SKM-1 treated with dmso at 0.1 percent for 144 hours (cell line): Measurements from ENCODE around the gene TMEM150B.
A peak's percentile ranks its signal among the peaks of the same experiment; 100 is the strongest.

ENCODE experiments used
- DNase-seq: peaks from one replicate; lab custom pipeline; 2025; ENCODE audit not compliant: unreplicated experiment; lab: John Stamatoyannopoulos, UW

The TMEM150B gene

DNA sequence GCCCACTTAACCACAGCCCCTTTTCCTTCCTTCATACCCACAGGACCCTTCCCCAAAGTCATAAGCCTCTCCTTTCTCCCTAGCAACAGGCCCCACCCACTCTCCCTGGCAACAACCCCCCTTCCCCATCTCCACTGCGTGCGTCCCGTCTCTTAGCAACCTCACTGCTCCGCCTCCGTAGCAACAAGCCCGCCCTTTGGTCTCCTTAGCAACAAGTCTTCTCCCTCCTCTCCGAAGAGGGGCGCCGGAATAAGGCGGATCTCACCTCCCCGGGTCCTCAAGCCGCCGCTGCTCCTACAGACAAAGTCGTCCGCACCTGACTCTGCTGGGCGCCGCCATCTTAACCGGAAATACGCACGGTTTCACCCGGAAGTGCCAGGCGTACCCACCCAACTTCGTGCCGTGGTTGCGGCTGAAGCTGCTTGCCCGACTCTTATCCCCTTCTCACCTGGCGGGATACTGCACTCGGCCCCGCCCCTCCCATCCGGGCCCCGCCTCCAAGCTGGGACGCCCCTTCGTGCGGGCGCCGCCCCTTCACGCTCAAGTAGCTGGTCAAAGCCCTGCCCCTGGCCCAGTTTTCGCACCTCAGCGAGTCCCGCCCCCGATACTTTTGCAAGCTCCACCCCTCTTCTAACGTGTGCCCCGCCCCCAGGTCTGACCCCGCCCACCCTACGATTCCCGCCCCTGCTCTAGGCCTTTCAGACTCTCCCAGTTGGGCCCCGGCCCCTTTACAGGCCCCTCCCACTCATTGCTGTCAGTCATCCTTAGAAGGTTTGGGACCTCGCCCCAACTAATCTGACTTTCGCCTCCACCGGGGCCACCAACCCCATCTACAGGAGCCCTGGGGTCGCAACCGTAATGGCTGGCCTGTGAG lies 45.1 kb downstream of the TMEM150B start, which contains the start of gene HSPBP1:
Gene HSPBP1, minus strand, starts transcription at position 341 of the 874 bp plus-strand sequence. CDS start 502 bp downstream, outside the sequence.
- DNase-seq, result peak; percentile 76

DNA sequence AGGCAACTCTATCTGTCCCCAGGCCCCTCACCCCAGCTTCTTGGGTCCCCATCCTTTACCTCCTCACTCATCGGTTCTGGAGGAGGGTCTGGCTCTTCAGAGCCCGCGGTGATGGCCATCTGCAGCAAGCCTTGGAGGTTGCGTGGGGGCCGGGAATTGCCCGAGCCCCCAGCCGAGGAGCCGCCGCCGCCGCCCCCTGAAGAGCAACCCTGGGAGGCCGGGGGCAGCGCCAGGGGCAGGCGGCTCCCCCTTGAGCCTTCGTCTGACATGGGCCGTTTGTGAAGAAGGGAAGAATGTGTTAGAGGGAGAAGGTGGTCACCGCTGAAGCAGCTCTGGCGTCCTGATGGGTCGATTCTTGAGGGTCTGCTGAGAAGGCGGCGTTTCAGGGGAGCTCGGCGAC lies 45.8 kb downstream of the TMEM150B start:
- no peak for DNase-seq

DNA sequence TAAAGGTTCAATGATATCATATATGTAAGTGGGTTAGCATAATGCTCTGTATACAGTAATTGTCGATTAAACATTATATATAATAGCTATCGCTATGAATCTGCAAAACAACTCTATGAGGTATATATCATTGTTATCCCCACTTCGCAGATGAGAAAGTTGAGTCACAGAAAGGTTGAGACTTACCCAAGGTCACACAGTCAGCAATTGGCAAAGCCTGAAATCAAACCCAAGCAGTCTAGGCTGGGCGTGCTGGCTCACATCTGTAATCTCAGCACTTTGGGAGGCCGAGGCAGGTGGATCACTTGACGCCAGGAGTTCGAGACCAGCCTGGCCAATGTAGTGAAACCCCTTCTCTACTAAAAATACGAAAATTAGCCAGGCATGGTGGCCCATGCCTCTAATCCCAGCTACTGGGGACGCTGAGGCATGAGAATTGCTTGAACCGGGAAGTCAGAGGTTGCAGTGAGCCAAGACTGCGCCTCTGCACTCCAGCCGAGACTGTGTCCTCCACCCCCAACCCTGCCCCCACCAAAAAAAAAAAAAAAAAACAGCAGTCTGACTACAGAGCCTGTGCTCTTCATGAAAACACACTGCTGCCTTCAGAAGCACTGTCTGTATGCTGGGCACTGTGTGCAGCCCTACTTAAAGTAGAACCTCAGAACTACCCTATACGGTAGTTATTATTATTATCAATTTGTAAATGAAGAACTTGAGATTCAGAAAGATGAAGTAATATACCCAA lies 46.6 kb downstream of the TMEM150B start:
- no peak for DNase-seq

DNA sequence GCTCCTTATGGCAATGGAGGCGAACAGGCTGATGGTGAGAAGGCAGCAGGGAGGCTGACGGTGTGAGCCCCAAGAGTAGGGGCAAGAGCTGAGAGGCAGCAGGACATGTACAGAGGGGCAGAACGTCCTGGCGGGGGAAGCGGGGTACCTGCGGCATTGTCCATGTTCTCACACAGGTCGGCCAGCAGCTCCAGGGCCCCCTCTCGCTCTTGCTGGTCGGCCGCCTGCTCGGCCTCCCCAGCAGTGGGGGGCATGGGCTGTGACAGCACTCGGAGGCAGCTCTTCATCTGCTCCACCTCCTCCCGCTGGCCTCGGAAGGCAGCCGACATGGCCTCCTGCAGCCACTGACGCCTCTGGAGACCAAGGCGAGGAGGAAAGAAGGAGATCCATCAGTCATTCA lies 47.6 kb downstream of the TMEM150B start:
- no peak for DNase-seq

DNA sequence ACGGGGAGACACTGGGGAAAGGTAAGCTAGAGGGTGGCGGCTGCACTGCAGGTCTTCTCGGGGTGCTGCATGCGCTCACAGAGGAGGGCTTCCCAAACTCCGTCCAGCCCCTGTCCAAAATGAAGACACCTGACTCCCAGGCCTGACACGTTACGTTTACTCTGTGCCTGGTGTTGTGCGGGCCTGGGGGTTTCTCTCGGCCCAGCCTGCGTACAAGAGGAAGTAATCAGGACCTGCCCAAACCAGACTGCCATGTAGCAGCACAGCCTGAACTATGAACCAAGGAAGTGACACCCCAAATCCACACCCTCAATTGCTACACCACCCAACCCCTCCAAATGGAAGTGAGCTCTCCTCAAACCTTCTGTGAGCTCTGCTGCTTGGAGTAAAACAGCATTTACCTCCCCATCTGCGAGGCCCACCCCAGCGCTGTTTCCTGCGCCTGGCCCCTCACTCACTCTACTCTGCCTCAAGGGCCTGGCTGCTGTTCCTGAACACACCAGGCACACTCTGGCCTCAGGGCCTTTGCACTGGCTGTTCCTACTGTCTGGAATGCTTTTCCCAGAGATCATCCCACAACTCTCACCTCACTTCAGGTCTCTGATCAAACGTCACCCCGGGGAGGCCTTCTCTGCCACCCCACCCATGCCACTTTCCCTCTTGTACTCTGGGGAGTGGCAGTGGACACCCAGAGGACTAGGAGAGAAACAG lies 48.3 kb downstream of the TMEM150B start:
- no peak for DNase-seq

DNA sequence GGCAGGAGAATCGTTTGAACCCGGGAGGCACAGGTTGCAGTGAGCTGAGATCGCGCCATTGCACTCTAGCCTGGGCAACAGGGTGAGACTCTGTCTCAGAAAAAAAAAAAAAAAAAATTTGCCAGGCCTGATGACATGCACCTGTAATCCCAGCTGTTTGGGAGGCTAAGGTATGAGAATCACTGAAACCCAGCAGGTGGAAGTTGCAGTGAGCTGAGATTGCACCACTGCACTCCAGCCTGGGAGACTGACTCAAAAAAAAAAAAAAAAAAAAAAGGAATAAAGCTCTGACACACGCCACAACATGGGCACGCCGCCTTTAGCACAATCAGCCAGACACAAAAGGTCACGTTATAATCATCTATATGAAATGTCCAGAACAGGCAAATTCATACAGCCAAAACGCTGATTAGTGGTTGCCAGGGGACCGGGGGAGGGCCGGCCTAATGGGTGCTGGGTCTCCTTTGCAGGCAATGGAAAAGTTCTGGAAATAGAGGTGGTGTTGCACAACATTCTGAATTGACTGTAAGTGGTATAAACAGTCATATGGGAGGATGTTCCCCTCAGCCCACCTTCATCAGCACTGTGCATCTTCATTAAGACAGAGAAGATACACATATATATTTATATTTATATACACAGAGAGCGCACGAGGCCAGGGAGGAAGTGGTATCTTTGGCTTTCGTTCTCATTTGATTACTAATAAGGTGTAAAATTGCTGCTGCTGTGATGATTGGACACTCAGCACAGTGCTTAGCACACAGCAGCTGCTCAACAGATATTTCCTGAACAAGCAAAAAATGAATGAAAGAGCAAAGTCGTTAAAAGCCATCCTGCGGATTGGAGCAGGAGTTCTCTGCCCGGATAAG lies 49.1 kb downstream of the TMEM150B start:
- no peak for DNase-seq

DNA sequence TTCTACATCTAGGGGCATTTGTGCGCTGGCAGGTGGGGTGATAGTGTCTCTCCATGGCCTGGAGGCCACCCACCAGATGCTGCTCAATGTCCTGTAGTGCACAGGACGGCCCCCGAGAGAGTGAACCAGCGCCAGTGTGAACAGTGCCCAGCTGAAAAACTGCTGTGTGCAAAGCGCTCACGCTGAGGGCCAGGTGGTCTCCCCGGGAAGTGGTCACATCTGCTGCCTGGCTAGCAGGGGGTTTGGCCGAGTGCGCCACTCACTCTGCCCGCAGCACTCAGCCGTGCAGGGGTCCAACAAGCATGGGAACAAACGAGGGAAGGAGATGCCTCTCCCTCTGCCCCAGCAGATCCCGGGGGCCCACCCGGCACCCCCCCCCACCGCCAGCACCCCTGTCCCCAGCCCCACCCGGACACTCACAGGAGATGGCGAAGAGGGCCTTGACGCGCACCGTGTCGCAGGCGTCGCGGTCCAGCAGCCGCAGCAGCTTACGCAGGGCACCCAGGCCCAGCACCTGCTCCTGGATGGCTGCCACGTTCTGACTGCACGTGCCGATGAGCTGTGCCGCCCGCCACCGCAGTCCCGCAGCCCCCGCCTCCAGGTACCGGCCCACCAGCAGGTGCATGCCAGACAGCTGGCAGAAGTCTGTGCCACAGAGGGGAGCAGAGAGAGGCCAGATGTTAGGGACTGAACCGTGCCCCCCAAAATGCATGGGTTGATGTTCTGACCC lies 51.0 kb downstream of the TMEM150B start:
- no peak for DNase-seq

DNA sequence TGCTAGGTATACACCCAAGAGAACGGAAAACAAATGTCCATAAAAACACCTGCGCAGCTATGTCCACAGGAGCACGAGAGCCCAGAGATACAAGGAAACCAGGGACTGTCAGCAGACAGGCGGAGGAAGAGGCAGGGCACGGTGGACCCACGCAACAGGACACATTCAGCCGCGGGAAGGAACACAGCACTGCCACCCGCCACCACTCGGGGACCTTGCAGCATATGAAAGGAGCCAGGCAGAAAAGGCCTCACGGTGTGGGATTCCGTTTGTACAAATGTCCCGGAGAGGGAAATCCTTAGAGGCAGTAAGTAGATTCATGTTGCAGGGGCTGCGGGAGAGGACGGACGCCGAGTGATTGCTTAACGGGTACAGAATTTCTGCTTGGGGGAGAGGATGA lies 53.0 kb downstream of the TMEM150B start:
- no peak for DNase-seq

DNA sequence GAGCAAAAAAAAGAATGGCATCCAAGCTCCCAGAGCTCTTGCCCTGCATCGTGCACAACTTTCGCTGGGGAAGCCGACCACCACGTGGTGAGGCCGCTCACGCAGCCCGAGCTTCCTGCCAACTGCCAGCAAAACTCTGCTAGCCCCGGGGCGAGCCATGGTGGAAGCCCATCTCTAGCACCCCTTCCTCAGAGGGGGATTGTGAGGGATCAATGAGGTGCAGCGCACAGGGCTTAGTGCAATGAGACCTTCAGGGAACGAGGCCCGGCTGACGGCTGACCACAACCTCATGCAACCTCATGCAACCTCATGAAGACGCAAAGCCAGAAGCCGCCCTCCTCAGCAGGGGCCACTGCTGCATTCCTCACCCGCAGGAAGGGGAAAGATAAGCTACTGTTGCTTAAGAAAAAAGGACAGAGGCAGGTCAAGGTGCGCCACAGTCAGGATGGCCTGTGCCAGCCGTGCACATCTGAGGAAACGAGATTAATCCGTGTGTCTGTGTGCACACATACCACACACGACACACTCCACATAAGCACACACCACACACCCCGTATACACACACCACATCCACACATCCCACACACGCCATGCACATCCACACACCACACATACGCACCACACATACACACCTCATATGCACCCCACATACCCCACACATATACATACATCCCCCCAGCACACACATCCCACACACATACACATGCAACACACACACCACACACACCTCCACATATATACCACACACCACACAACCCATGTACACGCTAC lies 54.8 kb downstream of the TMEM150B start:
- no peak for DNase-seq

DNA sequence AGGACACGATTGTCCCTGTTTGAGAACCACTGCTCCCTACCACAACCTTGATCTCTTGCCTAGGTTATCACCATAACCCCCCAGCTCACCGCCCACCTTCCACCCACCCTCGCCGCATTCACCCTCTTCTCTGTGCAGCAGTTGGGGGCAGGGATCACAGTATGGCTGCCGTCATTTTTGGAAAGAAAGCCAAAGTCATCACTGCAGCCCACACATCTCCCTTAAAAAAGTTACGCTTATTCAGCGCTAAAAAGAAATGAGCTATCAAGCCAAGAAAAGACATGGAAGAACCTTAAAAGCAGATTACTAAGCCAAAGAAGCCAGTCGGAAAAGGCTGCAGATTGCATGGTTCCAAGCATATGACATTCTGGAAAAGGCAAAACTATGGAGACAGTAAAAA lies 55.8 kb downstream of the TMEM150B start:
- no peak for DNase-seq

DNA sequence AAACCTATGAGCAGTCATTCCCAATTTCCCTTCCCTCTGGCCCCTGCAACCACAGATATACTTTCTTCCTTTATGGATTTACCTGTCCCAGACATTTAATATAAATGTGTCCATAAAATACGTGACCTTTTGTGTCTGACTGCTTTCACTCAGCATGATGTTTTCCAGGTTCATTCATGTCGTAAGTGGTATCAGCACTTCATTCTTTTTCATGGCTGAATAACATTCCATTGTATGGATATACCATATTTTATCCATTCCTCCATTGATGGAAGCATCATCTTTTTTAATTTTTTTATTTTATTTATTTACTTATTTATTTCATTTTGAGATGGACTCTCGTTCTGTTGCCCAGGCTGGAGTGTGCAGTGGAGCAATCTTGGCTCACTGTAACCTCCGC lies 58.3 kb downstream of the TMEM150B start:
- DNase-seq, result no peak

DNA sequence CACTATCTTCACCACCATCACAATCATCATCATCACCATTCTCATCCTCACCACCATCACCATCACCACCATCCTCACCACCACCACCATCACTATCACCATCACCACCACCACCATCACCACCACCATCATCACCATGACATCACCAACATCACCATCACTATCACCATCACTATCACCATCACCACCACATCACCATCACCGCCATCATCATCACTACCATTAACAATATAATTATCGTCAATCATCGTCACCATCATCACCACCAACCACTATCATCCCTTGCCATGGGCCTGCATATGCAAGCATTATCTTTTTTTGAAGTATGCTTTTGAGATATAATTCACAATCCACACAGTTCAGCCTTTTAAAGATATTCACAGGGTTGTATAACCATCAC lies 58.7 kb downstream of the TMEM150B start:
- DNase-seq, result no peak

DNA sequence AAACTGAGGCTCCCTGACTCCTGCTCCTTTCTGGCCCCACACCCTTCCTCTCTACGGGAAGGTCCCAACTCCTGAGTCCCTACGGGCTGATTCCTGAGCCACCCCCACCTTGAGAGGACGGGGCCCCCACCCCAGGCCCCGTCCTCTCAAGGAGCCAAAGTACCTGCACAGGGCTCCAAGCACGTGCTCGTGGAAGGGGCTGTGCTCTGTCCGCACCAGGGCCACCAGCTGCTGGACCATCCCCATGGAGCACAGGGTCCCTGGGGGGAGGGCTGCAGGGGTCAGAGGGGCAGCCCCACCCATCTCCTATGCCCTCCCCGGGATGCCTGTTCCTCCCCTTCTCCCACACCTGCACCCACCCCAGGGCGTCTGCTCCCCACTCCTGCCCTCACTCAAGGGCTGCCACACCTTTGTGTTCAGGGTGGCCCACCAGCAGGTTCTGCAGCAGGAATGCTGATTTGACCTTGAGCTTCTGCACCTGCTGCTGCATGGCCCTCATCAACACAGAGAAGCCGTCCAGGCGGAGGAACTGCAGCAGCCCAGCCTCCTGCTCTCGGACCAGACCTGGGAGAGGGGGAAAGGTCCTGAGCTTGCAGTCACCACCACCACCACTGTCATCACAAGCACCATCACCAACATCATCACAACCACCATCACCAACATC lies 59.3 kb downstream of the TMEM150B start:
- DNase-seq, result no peak

DNA sequence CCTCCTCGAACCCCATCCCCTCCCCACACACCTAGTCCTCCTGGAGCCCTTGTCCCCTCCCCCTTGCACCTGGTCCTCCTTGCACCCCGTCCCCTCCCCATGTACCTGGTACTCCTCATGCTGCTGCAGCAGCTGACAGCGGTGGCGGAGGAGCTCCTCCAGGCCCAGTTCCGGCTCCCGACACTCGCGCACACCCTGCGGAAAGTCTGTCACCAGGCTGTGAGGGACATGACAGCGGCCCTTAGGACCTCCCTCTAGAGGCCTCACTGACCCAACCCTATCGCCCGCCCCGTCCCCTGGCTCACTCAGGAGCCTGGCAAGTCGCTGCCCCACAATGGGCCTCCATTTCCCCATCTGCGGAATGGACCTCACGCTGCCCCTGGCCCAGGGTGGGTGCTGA lies 60.0 kb downstream of the TMEM150B start:
- no peak for DNase-seq

DNA sequence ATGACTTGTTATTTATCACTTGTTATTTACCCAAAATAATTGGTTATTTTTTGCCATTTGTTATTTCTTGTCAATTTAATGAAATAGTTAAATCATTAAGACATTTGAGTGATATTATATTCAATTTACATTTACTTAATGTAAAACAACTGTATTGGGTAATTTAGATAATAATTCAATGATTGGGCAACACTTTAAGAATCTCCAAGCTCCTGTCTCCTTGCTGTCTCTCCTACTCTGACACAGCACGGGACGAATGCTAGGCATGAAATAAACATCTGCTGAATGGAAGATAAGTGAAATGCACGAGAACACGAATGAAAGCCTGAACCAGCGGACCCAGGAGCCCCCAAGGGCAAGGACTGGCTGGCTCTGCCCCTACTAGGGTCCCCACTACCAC lies 60.6 kb downstream of the TMEM150B start:
- DNase-seq, result no peak
